SU-DHL-6 (cell line): Measurements from ENCODE around the gene KLHL4.

Source experiments
- H2AFZ ChIP-seq: fragments of 200-600 bp; sonication (generic); 2 replicates; pipeline ENCODE4 v1.6.1; 2014; ENCODE audit warnings: low read depth, mild to moderate bottlenecking, moderate library complexity, mixed read lengths, antibody characterized with exemption, low read length; ENCODE audit not compliant: severe bottlenecking
- H3F3A ChIP-seq: fragments of 200-600 bp; shearing (Covaris generic); 2 replicates; pipeline ENCODE4 v1.6.0; 2016; ENCODE audit warnings: antibody characterized with exemption, mild to moderate bottlenecking; ENCODE audit not compliant: insufficient read depth
- H3K27ac ChIP-seq: fragments of 200-600 bp; sonication (generic); 2 replicates; pipeline ENCODE4 v1.5.1; 2016; ENCODE audit warnings: low read depth, mild to moderate bottlenecking, low read length, moderate library complexity, mixed read lengths
- H3K27me3 ChIP-seq: fragments of 200-600 bp; sonication (generic), shearing (Covaris generic); 2 replicates; pipeline ENCODE4 v1.6.0; 2014; ENCODE audit warnings: mild to moderate bottlenecking, low read length
- H3K36me3 ChIP-seq: fragments of 200-600 bp; sonication (generic); 2 replicates; pipeline ENCODE4 v1.6.1; 2014; ENCODE audit warnings: mild to moderate bottlenecking, low read length, mixed read lengths
- H3K4me2 ChIP-seq: fragments of 300-600, 200-600 bp; shearing (Covaris generic), sonication (generic); 2 replicates; pipeline ENCODE4 v1.6.0; 2014; ENCODE audit warnings: low read length, low read depth, mild to moderate bottlenecking; ENCODE audit not compliant: poor library complexity, severe bottlenecking
- H3K4me3 ChIP-seq: fragments of 200-600 bp; sonication (generic); 2 replicates; pipeline ENCODE4 v1.5.1; 2014; ENCODE audit warnings: antibody characterized with exemption, low read length, mild to moderate bottlenecking, mixed read lengths; ENCODE audit not compliant: insufficient read depth, poor library complexity, severe bottlenecking
- H3K79me2 ChIP-seq: fragments of 200-600 bp; sonication (generic); 2 replicates; pipeline ENCODE4 v1.6.1; 2014; ENCODE audit warnings: mild to moderate bottlenecking, low read length, moderate library complexity; ENCODE audit not compliant: insufficient read depth
- H3K9ac ChIP-seq: fragments of 200-600 bp; sonication (generic); 2 replicates; pipeline ENCODE4 v1.7.0; 2014; ENCODE audit warnings: mild to moderate bottlenecking, low read length
- H3K9me2 ChIP-seq: fragments of 200-600 bp; sonication (generic); replicated peaks from 2 replicates; pipeline ENCODE4 v1.6.1; 2014; ENCODE audit warnings: low read length; ENCODE audit not compliant: insufficient read depth
- H3K9me3 ChIP-seq: fragments of 200-600 bp; sonication (generic); 2 replicates; pipeline ENCODE4 v1.6.1; 2014; ENCODE audit warnings: low read length, mixed read lengths; ENCODE audit not compliant: insufficient read depth
- H4K20me1 ChIP-seq: fragments of 200-600 bp; sonication (generic); 2 replicates; pipeline ENCODE4 v1.6.1; 2014; ENCODE audit warnings: low read depth, mild to moderate bottlenecking, antibody characterized with exemption, low read length, moderate library complexity, mixed read lengths
- CTCF ChIP-seq: fragments of 200-600 bp; sonication (generic); IDR thresholded peaks from one replicate; pipeline ENCODE4 v1.5.1; 2017; ENCODE audit warnings: antibody characterized with exemption, mild to moderate bottlenecking, low read length, moderate library complexity; ENCODE audit not compliant: insufficient read depth, poor library complexity, severe bottlenecking
- EZH2phosphoT487 ChIP-seq: fragments of 200-600 bp; sonication (generic), shearing (Covaris generic); conservative IDR thresholded peaks from 2 replicates; pipeline ENCODE4 v1.6.1; 2018; ENCODE audit warnings: mild to moderate bottlenecking, antibody characterized with exemption, low read length, moderate library complexity, mixed read lengths

The KLHL4 gene

GRCh38 chrX:87489071-87489470 is 28.5 kb upstream of the KLHL4 start:
- H3K9me3 ChIP-seq: no peaks in the 10 kb centered on the region
- H3F3A ChIP-seq: no peaks in the 10 kb centered on the region
- no peak overlapping the region for H3K4me2 ChIP-seq
- no peak overlapping the region for H3K9ac ChIP-seq
- no peak overlapping the region for H2AFZ ChIP-seq
- TF ChIP-seq EZH2phosphoT487 (no peak), CTCF (no peak)
- H3K79me2 ChIP-seq: no peaks in the 10 kb centered on the region
- no peak overlapping the region for H3K27ac ChIP-seq
- no peaks in the 10 kb centered on the region for H3K36me3 ChIP-seq
- no peaks in the 10 kb centered on the region for H3K27me3 ChIP-seq
- no peak overlapping the region for H3K4me3 ChIP-seq
- H3K9me2 ChIP-seq: no peaks in the 10 kb centered on the region
- H4K20me1 ChIP-seq: no peaks in the 10 kb centered on the region

- TF ChIP-seq CTCF: no peak
- TF ChIP-seq EZH2phosphoT487: no peak
- Histone ChIP-seq H3K27ac (no peak overlapping the region), H3K4me3 (no peak overlapping the region)
These were observed 1.8 kb upstream of the KLHL4 start for GRCh38 chrX:87515836-87516235.

GRCh38 chrX:87516717-87517121 is 883 bp upstream of the KLHL4 start:
- H3F3A ChIP-seq: no peaks in the 10 kb centered on the region
- TF ChIP-seq CTCF (no peak), EZH2phosphoT487 (no peak)
- no peak overlapping the region for H3K27ac ChIP-seq
- H3K4me3 ChIP-seq: no peak overlapping the region
- no peak overlapping the region for H2AFZ ChIP-seq
- H3K4me2 ChIP-seq: no peak overlapping the region
- H3K36me3 ChIP-seq: no peaks in the 10 kb centered on the region
- H3K27me3 ChIP-seq: no peaks in the 10 kb centered on the region
- H3K9me2 ChIP-seq: no peaks in the 10 kb centered on the region
- H3K9me3 ChIP-seq: no peaks in the 10 kb centered on the region
- no peaks in the 10 kb centered on the region for H3K79me2 ChIP-seq
- H4K20me1 ChIP-seq: no peaks in the 10 kb centered on the region
- no peak overlapping the region for H3K9ac ChIP-seq

More at GRCh38 chrX:87515836-87516235, 1.8 kb upstream of the KLHL4 start:
- Histone ChIP-seq H3K4me2 (no peak overlapping the region), H4K20me1 (no peaks in the 10 kb centered on the region), H3K79me2 (no peaks in the 10 kb centered on the region), H3K9ac (no peak overlapping the region), H3K9me3 (no peaks in the 10 kb centered on the region), H3F3A (no peaks in the 10 kb centered on the region), H3K36me3 (no peaks in the 10 kb centered on the region), H3K9me2 (no peaks in the 10 kb centered on the region), H2AFZ (no peak overlapping the region), H3K27me3 (no peaks in the 10 kb centered on the region)

- no peak overlapping the region for H3K27ac ChIP-seq
- TF ChIP-seq EZH2phosphoT487 (no peak), CTCF (no peak)
- H3K79me2 ChIP-seq: no peaks in the 10 kb centered on the region
- no peaks in the 10 kb centered on the region for H3K9me2 ChIP-seq
- no peaks in the 10 kb centered on the region for H3K36me3 ChIP-seq
- H3K9me3 ChIP-seq: no peaks in the 10 kb centered on the region
- H3K4me3 ChIP-seq: no peak overlapping the region
- H3F3A ChIP-seq: no peaks in the 10 kb centered on the region
- no peak overlapping the region for H2AFZ ChIP-seq
- H3K9ac ChIP-seq: no peak overlapping the region
- H3K4me2 ChIP-seq: no peak overlapping the region
- H3K27me3 ChIP-seq: no peaks in the 10 kb centered on the region
- H4K20me1 ChIP-seq: no peaks in the 10 kb centered on the region
These were observed 902 bp downstream of the KLHL4 start for GRCh38 chrX:87518504-87518903.
